Ectodermal cell (in vitro differentiated cells): ENCODE results near the gene ZNF124.
"Not testable (repeated sequence)": the region's sequence is repeated elsewhere in the genome, so short reads cannot be mapped to it uniquely, and the experiment has no call there.

Experiments used
- H3K27ac ChIP-seq: 2 replicates; pipeline ENCODE4 v1.7.0; 2013; ENCODE audit warnings: mild to moderate bottlenecking, low read depth, low read length; ENCODE audit not compliant: insufficient read depth, poor library complexity, severe bottlenecking
- H3K27me3 ChIP-seq: 2 replicates; pipeline ENCODE4 v1.7.0; 2013; ENCODE audit warnings: mild to moderate bottlenecking, low read length; ENCODE audit not compliant: insufficient read depth, control insufficient read depth, poor library complexity, severe bottlenecking
- H3K36me3 ChIP-seq: one replicate; pipeline ENCODE4 v1.7.0; 2013; ENCODE audit warnings: low read length; ENCODE audit not compliant: control insufficient read depth, insufficient read depth
- H3K4me1 ChIP-seq: one replicate; pipeline ENCODE4 v1.7.0; 2013; ENCODE audit warnings: low read length; ENCODE audit not compliant: control insufficient read depth, insufficient read depth
- H3K4me3 ChIP-seq: 2 replicates; pipeline ENCODE4 v1.7.0; 2013; ENCODE audit warnings: low read depth, low read length, control low read depth; ENCODE audit not compliant: insufficient read depth
- H3K9me3 ChIP-seq: 2 replicates; pipeline ENCODE4 v1.7.0; 2013; ENCODE audit warnings: mild to moderate bottlenecking, low read length, moderate library complexity; ENCODE audit not compliant: control insufficient read depth
- WGBS, 2 experiments: methylation state at CpG; one replicate each; pipeline ENCODE4 v1.1.7; 2013; ENCODE audit warnings: missing lambda C conversion rate in 2 of 2; 5-methylcytosine and 5-hydroxymethylcytosine counted together

The ZNF124 gene

GRCh38 chr1:247175458-247175857, 3.6 kb upstream of the ZNF124 start:
- H3K36me3 ChIP-seq, result no peaks in the 10 kb centered on the region
- 89 to 97% methylated on average over 5 of the region's 5 CpGs for whole genome bisulfite sequencing, 2 experiments
- H3K27me3 ChIP-seq, result peaks cover 6% of the 10 kb centered on the region
- no peaks in the 10 kb centered on the region for H3K4me1 ChIP-seq
- H3K9me3 ChIP-seq, result no peaks in the 10 kb centered on the region
- H3K27ac ChIP-seq, result no peak overlapping the region
- no peak overlapping the region for H3K4me3 ChIP-seq

GRCh38 chr1:247173431-247173830, 1.6 kb upstream of the ZNF124 start:
- Histone ChIP-seq H3K27me3 (peaks cover 6% of the 10 kb centered on the region), H3K4me3 (no peak overlapping the region), H3K36me3 (no peaks in the 10 kb centered on the region), H3K9me3 (no peaks in the 10 kb centered on the region), H3K27ac (no peak overlapping the region), H3K4me1 (no peaks in the 10 kb centered on the region)
- 73 to 84% methylated on average over 2 of the region's 2 CpGs for WGBS, 2 experiments

- H3K4me3 ChIP-seq, result no peak overlapping the region
- H3K4me1 ChIP-seq, result no peaks in the 10 kb centered on the region
- H3K9me3 ChIP-seq, result no peaks in the 10 kb centered on the region
- H3K36me3 ChIP-seq, result no peaks in the 10 kb centered on the region
- 90 to 94% methylated on average over 4 of the region's 4 CpGs for WGBS, 2 experiments
- no peak overlapping the region for H3K27ac ChIP-seq
- peaks cover 6% of the 10 kb centered on the region for H3K27me3 ChIP-seq
Observed at GRCh38 chr1:247172996-247173395, 1.2 kb upstream of the ZNF124 start.

- not testable (repeated sequence) for H3K4me1 ChIP-seq, H3K9me3 ChIP-seq, H3K27ac ChIP-seq, H3K36me3 ChIP-seq, H3K4me3 ChIP-seq, H3K27me3 ChIP-seq
- no CpG with 5 or more reads among the region's 46 CpGs for WGBS, 2 experiments
Observed at GRCh38 chr1:247171443-247171842, 377 bp downstream of the ZNF124 start.

- Histone ChIP-seq H3K4me1 (no peaks in the 10 kb centered on the region), H3K27ac (no peak overlapping the region), H3K36me3 (peaks cover 4% of the 10 kb centered on the region), H3K27me3 (no peaks in the 10 kb centered on the region), H3K4me3 (no peak overlapping the region), H3K9me3 (peaks cover 8% of the 10 kb centered on the region)
- 88 to 91% methylated on average over 4 of the region's 4 CpGs for WGBS, 2 experiments
Observed at GRCh38 chr1:247165674-247166073, 6.1 kb downstream of the ZNF124 start.

GRCh38 chr1:247164694-247165093, 7.1 kb downstream of the ZNF124 start:
- Histone ChIP-seq H3K27me3 (no peaks in the 10 kb centered on the region), H3K9me3 (peaks cover 8% of the 10 kb centered on the region), H3K4me3 (no peak overlapping the region), H3K4me1 (no peaks in the 10 kb centered on the region), H3K27ac (no peak overlapping the region), H3K36me3 (peaks cover 12% of the 10 kb centered on the region)
- WGBS, 2 experiments, result 86 to 93% methylated on average over 6 of the region's 6 CpGs

GRCh38 chr1:247156787-247157232, 15.0 kb downstream of the ZNF124 start:
- WGBS, 2 experiments, result 97% methylated on average over 6 of the region's 6 CpGs
- no peak overlapping the region for H3K27ac ChIP-seq
- peaks cover 3% of the 10 kb centered on the region for H3K9me3 ChIP-seq
- no peak overlapping the region for H3K4me3 ChIP-seq
- no peaks in the 10 kb centered on the region for H3K27me3 ChIP-seq
- H3K36me3 ChIP-seq, result peaks cover 62% of the 10 kb centered on the region
- H3K4me1 ChIP-seq, result no peaks in the 10 kb centered on the region

GRCh38 chr1:247147781-247148180, 24.0 kb downstream of the ZNF124 start:
- Histone ChIP-seq H3K27me3 (no peaks in the 10 kb centered on the region), H3K4me3 (no peak overlapping the region), H3K9me3 (peaks cover 3% of the 10 kb centered on the region)

GRCh38 chr1:247147120-247147519, 24.7 kb downstream of the ZNF124 start:
- 92% methylated on average over 10 of the region's 10 CpGs for WGBS, 2 experiments
- peaks cover 31% of the 10 kb centered on the region for H3K36me3 ChIP-seq

More at GRCh38 chr1:247147781-247148180, 24.0 kb downstream of the ZNF124 start:
- Histone ChIP-seq H3K36me3 (peaks cover 36% of the 10 kb centered on the region), H3K27ac (no peak overlapping the region), H3K4me1 (no peaks in the 10 kb centered on the region)
- WGBS, 2 experiments, result 100% methylated on average over 2 of the region's 2 CpGs

GRCh38 chr1:247146671-247147070, 25.1 kb downstream of the ZNF124 start:
- no peak overlapping the region for H3K4me3 ChIP-seq
- H3K27me3 ChIP-seq, result no peaks in the 10 kb centered on the region
- H3K9me3 ChIP-seq, result peaks cover 3% of the 10 kb centered on the region
- 94 to 96% methylated on average over 3 of the region's 3 CpGs for WGBS, 2 experiments
- H3K4me1 ChIP-seq, result no peaks in the 10 kb centered on the region
- H3K27ac ChIP-seq, result no peak overlapping the region
- peaks cover 35% of the 10 kb centered on the region for H3K36me3 ChIP-seq

More at GRCh38 chr1:247147120-247147519, 24.7 kb downstream of the ZNF124 start:
- not testable (repeated sequence) for H3K9me3 ChIP-seq, H3K4me1 ChIP-seq, H3K4me3 ChIP-seq, H3K27ac ChIP-seq, H3K27me3 ChIP-seq

GRCh38 chr1:247145279-247145678, 26.5 kb downstream of the ZNF124 start:
- H3K4me3 ChIP-seq, result no peak overlapping the region
- WGBS, 2 experiments, result 73 to 82% methylated on average over 6 of the region's 6 CpGs
- peaks cover 3% of the 10 kb centered on the region for H3K9me3 ChIP-seq
- H3K36me3 ChIP-seq, result peaks cover 40% of the 10 kb centered on the region
- no peak overlapping the region for H3K27ac ChIP-seq
- no peaks in the 10 kb centered on the region for H3K4me1 ChIP-seq
- H3K27me3 ChIP-seq, result no peaks in the 10 kb centered on the region
